T-helper 22 cell (primary cell): ENCODE results near the gene ID2.

Source experiments
- DNase-seq: peaks from one replicate; pipeline ENCODE4 v3.0.0-alpha.2; 2020; ENCODE audit warnings: low read depth

The ID2 gene

GRCh38 chr2:8670580-8670979 is 11.3 kb upstream of the ID2 start:
- DNase-seq = no peak

GRCh38 chr2:8671176-8671575 is 10.7 kb upstream of the ID2 start:
- no peak for DNase-seq

GRCh38 chr2:8671802-8672201 is 10.1 kb upstream of the ID2 start:
- DNase-seq = no peak

GRCh38 chr2:8672940-8673339 is 8.9 kb upstream of the ID2 start:
- no peak for DNase-seq

- DNase-seq = no peak
These were observed 8.5 kb upstream of the ID2 start for GRCh38 chr2:8673381-8673780.

GRCh38 chr2:8674420-8675009 is 7.3 kb upstream of the ID2 start:
- DNase-seq = no peak

GRCh38 chr2:8675543-8675942 is 6.3 kb upstream of the ID2 start:
- no peak for DNase-seq

- DNase-seq = no peak
These were observed 5.5 kb upstream of the ID2 start for GRCh38 chr2:8676191-8676920.

- no peak for DNase-seq
These were observed 4.8 kb upstream of the ID2 start for GRCh38 chr2:8676921-8677645.

- no peak for DNase-seq
These were observed 3.9 kb upstream of the ID2 start for GRCh38 chr2:8677646-8678592.

- DNase-seq = peak; percentile 84
These were observed 2.9 kb upstream of the ID2 start for GRCh38 chr2:8678731-8679566.

GRCh38 chr2:8679567-8679826 is 2.4 kb upstream of the ID2 start:
- DNase-seq = no peak

GRCh38 chr2:8679827-8680731 is 1.8 kb upstream of the ID2 start:
- DNase-seq = no peak

- peak; percentile 60 for DNase-seq
These were observed 765 bp upstream of the ID2 start for GRCh38 chr2:8680822-8681760.

GRCh38 chr2:8682719-8683667 is 1.1 kb downstream of the ID2 start:
- no peak for DNase-seq

- DNase-seq = peak; percentile 27
These were observed 2.7 kb downstream of the ID2 start for GRCh38 chr2:8684540-8684877.

GRCh38 chr2:8684878-8685696 is 3.2 kb downstream of the ID2 start:
- DNase-seq = no peak
